Measurements from ENCODE around the gene AKNAD1.

The AKNAD1 gene

GRCh38 chr1:108856994-108857393 is at the start of gene AKNAD1:
Gene AKNAD1, minus strand, starts transcription at chr1:108857094. Its CDS starts 4,430 bp downstream, at chr1:108852664.
- DNase-seq (ENCODE audit: low read depth): no peak
- H3K4me3 ChIP-seq (ENCODE audit: low read depth, low read length): no peak within 1 kb of the TSS
- no peak for TF ChIP-seq MYC (IDR thresholded peaks at IDR 0.05; ENCODE audit: low read depth, low read length)
- no peak for TF ChIP-seq POLR2A (IDR thresholded peaks at IDR 0.05; ENCODE audit: extremely low read depth, insufficient read length)
- TF ChIP-seq MAX (IDR thresholded peaks at IDR 0.05; ENCODE audit: low read depth, low read length): no peak
- TF ChIP-seq CTCF (IDR thresholded peaks at IDR 0.05; ENCODE audit: low read depth, low read length): no peak

- TF ChIP-seq MAX (IDR thresholded peaks at IDR 0.05; ENCODE audit: low read depth, low read length) (no peak), CTCF (IDR thresholded peaks at IDR 0.05; ENCODE audit: low read depth, low read length) (no peak), MYC (IDR thresholded peaks at IDR 0.05; ENCODE audit: low read depth, low read length) (no peak)
- H3K4me3 ChIP-seq (ENCODE audit: low read depth, low read length): no peak overlapping the region
- DNase-seq (ENCODE audit: low read depth): no peak
Observed at GRCh38 chr1:108901106-108901505, 44.2 kb upstream of the AKNAD1 start.

- DNase-seq (ENCODE audit: low read depth): peak; percentile 66
- no peak for TF ChIP-seq MYC (IDR thresholded peaks at IDR 0.05; ENCODE audit: low read depth, low read length)
- TF ChIP-seq POLR2A (IDR thresholded peaks at IDR 0.05; ENCODE audit: extremely low read depth, insufficient read length): no peak
- TF ChIP-seq CTCF (IDR thresholded peaks at IDR 0.05; ENCODE audit: low read depth, low read length): peak; percentile 56
Observed at GRCh38 chr1:108897865-108898720, 41.2 kb upstream of the AKNAD1 start.

GRCh38 chr1:108896146-108897145 is 39.6 kb upstream of the AKNAD1 start:
- H3K4me3 ChIP-seq (ENCODE audit: low read depth, low read length): no peak overlapping the region
- DNase-seq (ENCODE audit: low read depth): peak; percentile 19
- no peak for TF ChIP-seq MYC (IDR thresholded peaks at IDR 0.05; ENCODE audit: low read depth, low read length)
- TF ChIP-seq CTCF (IDR thresholded peaks at IDR 0.05; ENCODE audit: low read depth, low read length): no peak
- TF ChIP-seq POLR2A (IDR thresholded peaks at IDR 0.05; ENCODE audit: extremely low read depth, insufficient read length): no peak
- no peak for TF ChIP-seq MAX (IDR thresholded peaks at IDR 0.05; ENCODE audit: low read depth, low read length)

More at GRCh38 chr1:108897865-108898720, 41.2 kb upstream of the AKNAD1 start:
- no peak overlapping the region for H3K4me3 ChIP-seq (ENCODE audit: low read depth, low read length)

GRCh38 chr1:108893141-108893530 is 36.2 kb upstream of the AKNAD1 start:
- DNase-seq (ENCODE audit: low read depth): no peak
- no peak overlapping the region for H3K4me3 ChIP-seq (ENCODE audit: low read depth, low read length)
- TF ChIP-seq POLR2A (IDR thresholded peaks at IDR 0.05; ENCODE audit: extremely low read depth, insufficient read length): no peak
- TF ChIP-seq MYC (IDR thresholded peaks at IDR 0.05; ENCODE audit: low read depth, low read length): no peak
- TF ChIP-seq CTCF (IDR thresholded peaks at IDR 0.05; ENCODE audit: low read depth, low read length): no peak
- no peak for TF ChIP-seq MAX (IDR thresholded peaks at IDR 0.05; ENCODE audit: low read depth, low read length)
